Fibroblast of lung (primary cell): ENCODE measurements around the gene RYR1. TPM values are rescaled to one million over a fixed set of nuclear protein-coding genes. Genes with fewer than 3 reads are reported as not detected.
"Not testable (repeated sequence)": the region's sequence is repeated elsewhere in the genome, so short reads cannot be mapped to it uniquely, and the experiment has no call there.

ENCODE experiments used
- DNase-seq, 2 donors: peaks; one replicate each; pipeline versions ENCODE4 v3.0.0 to v3.0.0-alpha.2; 2010; ENCODE audit warnings: low read depth in 2 of 2
- H2AFZ ChIP-seq: 2 replicates; pipeline ENCODE4 v1.5.1; 2012; ENCODE audit warnings: low read length, control low read depth, inconsistent platforms
- H3K27ac ChIP-seq: 2 replicates; pipeline ENCODE4 v1.5.1; 2011; ENCODE audit warnings: low read length, control low read depth; ENCODE audit not compliant: insufficient read depth
- H3K27me3 ChIP-seq: 2 replicates; pipeline ENCODE4 v1.5.1; 2011; ENCODE audit warnings: mild to moderate bottlenecking, low read length; ENCODE audit not compliant: control insufficient read depth, insufficient read depth
- H3K36me3 ChIP-seq: 2 replicates; pipeline ENCODE4 v1.5.1; 2011; ENCODE audit warnings: low read length; ENCODE audit not compliant: control insufficient read depth, insufficient read depth
- H3K4me1 ChIP-seq: 2 replicates; pipeline ENCODE4 v1.5.1; 2011; ENCODE audit warnings: low read length; ENCODE audit not compliant: control insufficient read depth, insufficient read depth; ENCODE audit errors: extremely low read depth
- H3K4me2 ChIP-seq: 2 replicates; pipeline ENCODE4 v1.5.1; 2011; ENCODE audit warnings: low read length, control low read depth; ENCODE audit not compliant: insufficient read depth; ENCODE audit errors: extremely low read depth
- H3K4me3 ChIP-seq, 4 experiments: fragments of 200-600 bp in 1 of 4; sonication (generic) in 1 of 4; replicated peaks in 1 of 4; 2 replicates each; pipeline ENCODE4 v1.5.1; 2011 to 2016; ENCODE audit warnings: low read length in 4 of 4, low read depth in 3 of 4, mild to moderate bottlenecking in 3 of 4, control low read depth in 2 of 4, inconsistent platforms in 1 of 4, mixed read lengths in 1 of 4; ENCODE audit not compliant: insufficient read depth in 1 of 4; ENCODE audit errors: control extremely low read depth in 1 of 4
- H3K79me2 ChIP-seq: 2 replicates; pipeline ENCODE4 v1.5.1; 2012; ENCODE audit warnings: mild to moderate bottlenecking, low read length, inconsistent platforms; ENCODE audit not compliant: control insufficient read depth, insufficient read depth
- H3K9ac ChIP-seq: 2 replicates; pipeline ENCODE4 v1.5.1; 2011; ENCODE audit warnings: mild to moderate bottlenecking, low read length, control low read depth; ENCODE audit not compliant: insufficient read depth
- H3K9me3 ChIP-seq: 2 replicates; pipeline ENCODE4 v1.5.1; 2012; ENCODE audit warnings: low read depth, low read length; ENCODE audit not compliant: control insufficient read depth, insufficient read depth
- H4K20me1 ChIP-seq: 2 replicates; pipeline ENCODE4 v1.5.1; 2011; ENCODE audit warnings: low read length; ENCODE audit not compliant: control insufficient read depth, insufficient read depth; ENCODE audit errors: extremely low read depth
- CTCF ChIP-seq, 2 donors: IDR thresholded peaks in 1 of 2; conservative IDR thresholded peaks in 1 of 2; 1 replicate in 1 of 2; 2 replicates in 1 of 2; pipeline ENCODE4 v1.5.1; 2011 to 2012; ENCODE audit warnings: low read length in 2 of 2, control low read depth in 1 of 2, inconsistent platforms in 1 of 2, low read depth in 1 of 2, mild to moderate bottlenecking in 1 of 2
- EZH2 ChIP-seq: IDR thresholded peaks from 2 replicates; pipeline ENCODE4 v1.5.1; 2012; ENCODE audit warnings: low read length, control low read depth, mild to moderate bottlenecking; ENCODE audit errors: missing control alignments
- polyA plus RNA-seq, 2 donors: library from polyadenylated mRNA; depleted of rRNA in 1 of 2; stranded (reverse) in 1 of 2; unstranded in 1 of 2; fragments of >200 nt; gene quantifications; 2 replicates each; pipeline ENCODE4 v1.2.1, GENCODE V29; 2011 to 2012; ENCODE audit warnings: missing spikeins in 1 of 2
- total RNA-seq: library from RNA; depleted of rRNA; stranded (reverse); fragments of >200 nt; gene quantifications from 2 replicates; pipeline ENCODE4 v1.2.1, GENCODE V29; 2014

RYR1 gene
- total and polyA plus RNA-seq, 2 donors (not counting 1 experiment from before 2014, with no cell fraction given): under 0.01 TPM

- no peak overlapping the region for H3K4me3 ChIP-seq
- peaks cover 2% of the 10 kb centered on the region for H3K36me3 ChIP-seq
- no peak overlapping the region for H3K27ac ChIP-seq
- no peak overlapping the region for H3K4me2 ChIP-seq
- H3K79me2 ChIP-seq: no peaks in the 10 kb centered on the region
- no peaks in the 10 kb centered on the region for H4K20me1 ChIP-seq
- DNase-seq: peak; percentile 44 to 54
- no peaks in the 10 kb centered on the region for H3K4me1 ChIP-seq
- no peak for TF ChIP-seq EZH2
- TF ChIP-seq CTCF (conservative IDR thresholded peaks at IDR 0.05 in 1 of 2, IDR thresholded peaks at IDR 0.05 in 1 of 2; ENCODE audit: low read depth in 1 of 2, low read length in 2 of 2): no peak
- H3K9me3 ChIP-seq: no peaks in the 10 kb centered on the region
- H3K27me3 ChIP-seq: no peaks in the 10 kb centered on the region
- H3K9ac ChIP-seq: no peak overlapping the region
- no peak overlapping the region for H2AFZ ChIP-seq
Measured at GRCh38 chr19:38409631-38410133, 23.8 kb upstream of the RYR1 start.

- not testable (repeated sequence) for H2AFZ ChIP-seq, H3K27me3 ChIP-seq, H3K4me2 ChIP-seq, H3K27ac ChIP-seq, H3K9ac ChIP-seq, H3K9me3 ChIP-seq, H3K4me3 ChIP-seq, H3K36me3 ChIP-seq, DNase-seq, H3K4me1 ChIP-seq, H4K20me1 ChIP-seq, H3K79me2 ChIP-seq
Measured at GRCh38 chr19:38410407-38410806, 23.1 kb upstream of the RYR1 start.

GRCh38 chr19:38411041-38411712 lies 22.3 kb upstream of the RYR1 start:
- Histone ChIP-seq H3K79me2 (no peaks in the 10 kb centered on the region), H3K4me3 (no peak overlapping the region), H2AFZ (no peak overlapping the region), H3K9ac (no peak overlapping the region), H3K27me3 (no peaks in the 10 kb centered on the region), H3K4me2 (no peak overlapping the region), H3K9me3 (no peaks in the 10 kb centered on the region), H3K27ac (no peak overlapping the region), H4K20me1 (no peaks in the 10 kb centered on the region), H3K4me1 (no peaks in the 10 kb centered on the region), H3K36me3 (peaks cover 2% of the 10 kb centered on the region)
- TF ChIP-seq CTCF (conservative IDR thresholded peaks at IDR 0.05 in 1 of 2, IDR thresholded peaks at IDR 0.05 in 1 of 2; ENCODE audit: low read depth in 1 of 2, low read length in 2 of 2) (no peak), EZH2 (no peak)
- DNase-seq: no peak

GRCh38 chr19:38411898-38412297 lies 21.6 kb upstream of the RYR1 start:
- H3K9me3 ChIP-seq: not testable (repeated sequence)

More at GRCh38 chr19:38411898-38412297, 21.6 kb upstream of the RYR1 start:
- H3K27me3 ChIP-seq, H3K79me2 ChIP-seq, H4K20me1 ChIP-seq, H3K4me2 ChIP-seq, H3K27ac ChIP-seq, H3K36me3 ChIP-seq, DNase-seq, H3K9ac ChIP-seq, H3K4me1 ChIP-seq, H3K4me3 ChIP-seq, H2AFZ ChIP-seq: not testable (repeated sequence)
